GM15510 (cell line): Measurements from ENCODE around the gene PRR5.

Experiments used
- POLR2A ChIP-seq: IDR thresholded peaks from 3 replicates; pipeline ENCODE4 v1.6.1; 2011; ENCODE audit warnings: borderline replicate concordance; ENCODE audit not compliant: insufficient read length; ENCODE audit errors: extremely low read depth

PRR5 gene

DNA sequence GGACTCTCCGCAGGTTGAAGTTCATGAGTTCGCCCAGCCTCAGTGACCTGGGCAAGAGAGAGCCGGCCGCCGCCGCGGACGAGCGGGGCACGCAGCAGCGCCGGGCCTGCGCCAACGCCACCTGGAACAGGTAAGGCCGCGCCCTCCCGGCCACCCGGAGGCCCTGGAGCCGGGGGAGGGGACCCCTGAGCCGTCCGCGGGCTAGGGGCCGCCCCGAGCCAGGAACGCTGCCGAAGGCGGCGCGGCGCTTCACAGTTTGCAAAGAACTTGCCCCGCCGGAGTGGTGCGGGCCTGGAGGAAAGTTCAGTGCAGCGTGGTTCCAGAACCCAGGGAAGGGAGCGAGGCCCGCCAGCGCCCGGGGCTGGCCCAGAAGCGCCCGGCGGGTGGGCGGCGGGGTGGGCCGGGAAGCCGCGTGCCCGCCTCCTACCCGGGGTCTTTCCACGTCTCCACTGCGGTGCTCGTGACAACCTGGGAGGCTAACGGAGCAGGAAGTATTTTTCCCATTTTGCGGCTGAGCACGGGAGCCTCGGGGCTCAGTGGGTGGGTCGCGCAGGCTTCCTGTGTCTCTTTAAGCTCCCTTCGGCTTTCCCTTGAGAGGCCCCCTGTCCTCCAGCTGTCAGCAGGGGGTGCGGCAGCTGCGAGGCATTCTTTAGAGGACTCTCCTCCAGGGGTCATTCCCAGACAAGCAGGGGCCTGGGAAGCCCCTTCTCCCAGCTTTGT is 635 bp downstream of the PRR5 start:
- TF ChIP-seq POLR2A, result no peak

DNA sequence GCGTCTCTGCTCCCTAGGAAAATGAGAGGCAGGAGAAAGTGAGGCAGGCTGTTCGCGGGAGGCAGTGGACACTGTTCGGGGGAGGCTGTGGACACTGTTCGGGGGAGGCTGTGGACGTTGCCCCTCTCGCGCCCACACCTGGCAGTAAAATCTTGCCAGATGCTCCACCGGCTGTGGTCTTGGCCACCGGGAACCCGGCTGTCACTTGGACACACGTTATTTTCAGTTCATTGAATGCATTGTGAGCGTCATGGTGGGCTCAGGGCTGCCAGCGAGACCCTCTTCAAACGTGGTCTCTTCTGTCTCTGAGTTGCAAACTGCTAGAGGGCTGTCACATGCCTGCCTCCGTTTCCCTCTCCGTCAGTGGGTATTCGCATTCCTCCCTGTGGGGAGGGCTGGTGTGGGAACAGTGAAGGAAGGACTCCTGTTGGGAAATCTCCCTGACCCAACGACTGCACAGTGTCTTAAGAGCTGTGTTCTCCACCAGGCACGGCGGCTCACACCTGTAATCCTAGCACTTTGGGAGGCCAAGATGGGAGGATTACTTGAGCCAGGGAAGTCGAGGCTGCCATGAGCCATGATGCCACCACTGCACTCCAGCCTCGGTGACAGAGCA is 1.4 kb downstream of the PRR5 start:
- TF ChIP-seq POLR2A, result no peak

DNA sequence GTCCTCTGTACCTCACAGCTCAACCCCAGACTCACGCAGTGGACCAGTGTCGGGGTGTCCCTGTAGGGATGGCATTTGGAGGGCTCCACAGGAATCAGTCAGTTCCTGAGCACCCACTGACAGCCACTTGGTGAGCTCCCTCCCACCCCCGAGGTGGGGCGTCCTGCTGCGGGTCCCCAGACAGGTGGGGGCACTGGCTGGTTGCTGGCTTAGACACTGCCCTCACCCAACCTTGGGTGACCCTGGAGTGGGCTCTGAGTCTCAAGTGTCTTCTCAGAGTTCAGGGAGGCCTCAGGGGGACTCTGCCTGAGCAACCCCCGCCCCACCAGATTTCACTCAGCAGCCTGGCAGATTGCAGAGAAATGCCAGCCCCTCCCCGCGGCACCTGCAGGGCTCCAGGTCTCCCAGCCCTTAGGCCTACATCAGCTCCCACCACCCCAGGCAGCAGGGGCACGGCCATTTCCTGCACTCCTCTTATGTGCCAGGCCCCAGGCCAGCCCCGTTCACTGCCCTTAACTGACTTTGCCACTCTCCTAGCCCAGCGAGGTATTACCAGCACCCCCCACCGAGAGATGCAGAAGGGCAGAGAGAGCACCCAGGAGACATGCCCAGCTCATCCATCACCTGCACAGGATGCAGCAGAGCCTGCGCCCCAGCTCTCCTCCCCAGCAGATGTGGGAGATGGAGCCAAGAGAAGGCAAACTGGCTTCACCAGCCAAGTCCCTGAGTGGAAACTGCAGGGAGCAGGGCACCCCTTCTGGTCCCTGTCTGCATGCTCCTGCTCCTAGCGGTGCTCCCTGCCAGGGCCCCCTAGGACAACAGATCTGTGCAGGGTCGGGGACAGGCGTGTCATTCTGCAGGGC is 2.4 kb downstream of the PRR5 start:
- TF ChIP-seq POLR2A, result no peak

GRCh38 chr22:44705022-44705297 is 3.0 kb downstream of the PRR5 start:
- no peak for TF ChIP-seq POLR2A

- TF ChIP-seq POLR2A, result no peak
Observed at GRCh38 chr22:44706488-44706887, 4.5 kb downstream of the PRR5 start.

DNA sequence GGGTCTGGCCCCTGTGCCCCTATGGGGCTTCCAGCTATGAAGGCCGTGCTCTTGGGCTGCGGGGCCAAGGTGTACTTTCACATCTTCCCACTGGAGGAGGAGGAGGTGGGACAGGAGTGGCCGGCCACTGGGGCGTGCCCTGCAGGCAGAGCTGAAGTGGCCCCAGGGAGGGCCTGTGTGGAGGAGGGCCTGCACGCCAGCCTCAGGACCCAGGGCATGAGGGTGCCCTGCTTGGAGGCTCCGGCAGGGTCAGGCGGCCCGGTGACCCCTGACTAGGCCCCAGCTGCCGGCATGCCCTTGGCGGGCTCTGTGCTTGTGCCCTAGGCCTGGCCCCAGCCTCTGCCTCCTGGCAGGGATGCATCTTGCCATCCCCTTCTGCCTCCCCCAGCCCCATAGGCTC is 5.2 kb downstream of the PRR5 start:
- no peak for TF ChIP-seq POLR2A

- no peak for TF ChIP-seq POLR2A
Observed at GRCh38 chr22:44707752-44708151, 5.7 kb downstream of the PRR5 start.

DNA sequence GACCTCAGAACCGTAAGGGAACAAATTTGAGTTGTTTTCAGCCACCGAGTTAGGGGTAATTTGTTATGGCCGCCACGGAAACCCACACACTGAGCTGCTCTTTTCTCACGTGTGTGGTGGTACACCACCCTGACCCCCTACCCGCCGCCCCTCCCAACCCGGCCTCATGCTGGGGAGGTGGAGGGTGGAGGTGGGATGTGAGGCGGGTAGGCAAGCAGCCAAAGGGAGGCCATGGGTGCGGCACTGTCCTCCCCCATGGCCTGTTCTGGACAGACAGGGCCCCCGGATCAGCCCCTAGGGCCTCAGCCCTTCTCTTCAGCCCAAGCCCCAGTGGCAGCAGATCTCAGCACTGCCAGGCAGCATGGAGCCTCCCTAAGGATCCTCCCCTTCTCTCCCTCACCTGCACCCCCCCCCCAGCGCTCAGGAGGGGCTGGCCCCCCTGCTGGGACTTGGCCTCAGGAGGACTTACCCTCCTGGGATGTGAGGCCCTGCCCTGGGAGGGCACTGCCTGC is 7.9 kb downstream of the PRR5 start:
- TF ChIP-seq POLR2A, result no peak

- TF ChIP-seq POLR2A, result no peak
Observed at GRCh38 chr22:44710474-44711240, 8.7 kb downstream of the PRR5 start.

DNA sequence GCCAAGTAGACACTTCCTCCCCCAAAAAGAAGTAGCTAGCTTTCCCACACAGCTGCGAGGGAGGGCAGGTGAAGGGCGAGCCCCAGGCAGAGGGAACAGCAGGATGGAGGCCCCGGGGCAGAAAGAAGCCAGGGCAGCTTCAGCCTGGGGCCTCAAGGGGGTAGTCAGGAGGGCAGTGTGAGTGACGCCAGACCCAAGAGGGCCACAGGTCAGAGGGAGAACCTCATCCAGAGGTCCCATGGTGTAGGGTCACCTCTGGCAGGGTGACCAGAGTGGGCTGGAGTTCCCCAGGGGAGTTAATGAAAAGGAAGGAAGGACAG is 9.2 kb downstream of the PRR5 start:
- TF ChIP-seq POLR2A, result no peak

DNA sequence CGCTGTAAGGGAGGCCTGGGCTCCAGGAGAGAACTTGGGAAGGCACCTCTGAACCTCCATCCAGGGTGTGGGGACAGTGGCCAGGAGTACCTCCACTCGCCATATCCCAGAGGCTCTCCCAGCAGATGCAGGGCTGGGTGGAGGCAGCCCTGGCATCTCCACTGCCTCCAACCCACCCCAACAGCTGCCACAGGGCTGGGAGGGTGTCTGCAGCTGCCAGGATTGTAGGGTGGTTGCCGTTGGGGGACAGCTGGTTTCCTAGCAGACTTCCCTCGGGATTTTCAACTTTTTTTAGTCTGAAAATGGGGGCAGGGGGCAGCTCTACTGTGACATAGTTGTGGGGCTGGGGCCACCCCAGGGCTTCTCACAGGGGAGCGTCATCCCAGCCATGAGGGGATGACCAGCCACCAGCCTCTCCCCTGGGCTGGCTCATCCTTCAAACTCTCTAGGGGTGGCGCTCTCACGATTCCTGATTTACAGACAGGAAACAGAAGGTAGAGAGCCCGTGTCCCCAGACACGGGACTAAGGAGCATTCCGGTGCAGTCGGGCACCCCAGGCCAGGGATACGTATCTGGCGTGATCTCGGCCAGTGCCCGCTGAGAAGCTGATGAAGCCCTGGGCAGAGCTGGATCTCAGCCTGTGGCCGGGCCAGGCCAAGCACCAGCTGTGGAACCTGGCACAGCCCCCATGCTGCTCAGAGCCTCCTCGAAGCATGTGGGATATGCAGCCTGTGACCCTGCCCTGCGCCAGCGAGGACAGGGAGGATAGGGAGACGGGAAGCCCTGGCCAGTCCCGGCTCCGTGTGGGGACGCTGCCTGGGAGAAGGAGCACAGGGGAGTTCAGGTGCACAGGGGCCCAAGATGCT is 9.9 kb downstream of the PRR5 start:
- TF ChIP-seq POLR2A, result no peak

- TF ChIP-seq POLR2A, result no peak
Observed at GRCh38 chr22:44712962-44713361, 11.0 kb downstream of the PRR5 start.

DNA sequence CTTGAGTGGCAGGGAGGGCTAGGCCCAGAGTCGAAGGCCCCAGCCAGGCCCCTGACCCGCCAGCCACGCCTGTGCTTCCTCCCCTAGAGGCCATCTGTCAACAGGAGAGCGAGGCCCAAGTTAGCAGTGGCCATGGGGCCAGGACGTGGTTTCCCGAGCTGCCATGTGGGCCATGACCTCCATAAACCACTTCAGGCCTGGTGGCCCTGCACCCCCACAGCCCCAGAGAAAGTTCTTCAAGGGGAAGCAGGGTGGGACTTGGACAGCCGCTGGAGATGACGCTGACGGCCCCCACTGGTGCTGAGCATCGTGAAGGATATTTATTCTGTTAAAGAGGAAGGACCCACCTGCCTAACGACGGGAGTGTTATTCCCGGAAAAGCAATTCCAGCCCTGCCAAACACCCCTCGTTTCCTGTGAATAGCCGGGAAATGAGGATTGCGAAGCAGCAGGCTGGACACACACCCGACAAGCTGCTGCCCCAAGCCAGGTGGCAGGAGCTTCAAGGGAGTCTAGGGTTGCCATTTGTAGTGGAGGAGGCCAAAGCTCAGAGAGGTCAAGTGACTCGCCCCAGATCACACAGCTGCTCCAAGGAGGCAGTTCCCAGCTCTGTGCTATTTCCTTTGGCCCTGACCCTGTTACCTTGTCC is 12.8 kb downstream of the PRR5 start:
- TF ChIP-seq POLR2A, result no peak

DNA sequence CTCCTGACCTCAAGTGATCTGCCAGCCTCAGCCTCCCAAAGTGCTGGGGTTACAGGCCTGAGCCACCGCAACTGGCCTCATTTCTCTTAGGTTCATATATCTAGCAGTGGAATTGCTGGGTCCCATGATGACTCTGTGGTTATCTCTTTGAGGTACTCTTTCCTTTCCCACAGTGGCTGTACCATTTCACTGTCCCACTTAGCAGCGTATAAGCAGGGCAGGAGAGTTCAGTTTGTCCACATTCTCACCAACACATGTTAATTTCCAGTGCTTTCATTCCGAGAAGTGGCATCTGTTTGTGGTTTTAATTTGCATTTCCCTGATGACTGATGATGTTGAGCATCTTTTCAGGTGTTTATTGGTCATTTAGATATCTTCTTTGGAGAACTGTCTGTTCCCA is 16.4 kb downstream of the PRR5 start:
- no peak for TF ChIP-seq POLR2A

DNA sequence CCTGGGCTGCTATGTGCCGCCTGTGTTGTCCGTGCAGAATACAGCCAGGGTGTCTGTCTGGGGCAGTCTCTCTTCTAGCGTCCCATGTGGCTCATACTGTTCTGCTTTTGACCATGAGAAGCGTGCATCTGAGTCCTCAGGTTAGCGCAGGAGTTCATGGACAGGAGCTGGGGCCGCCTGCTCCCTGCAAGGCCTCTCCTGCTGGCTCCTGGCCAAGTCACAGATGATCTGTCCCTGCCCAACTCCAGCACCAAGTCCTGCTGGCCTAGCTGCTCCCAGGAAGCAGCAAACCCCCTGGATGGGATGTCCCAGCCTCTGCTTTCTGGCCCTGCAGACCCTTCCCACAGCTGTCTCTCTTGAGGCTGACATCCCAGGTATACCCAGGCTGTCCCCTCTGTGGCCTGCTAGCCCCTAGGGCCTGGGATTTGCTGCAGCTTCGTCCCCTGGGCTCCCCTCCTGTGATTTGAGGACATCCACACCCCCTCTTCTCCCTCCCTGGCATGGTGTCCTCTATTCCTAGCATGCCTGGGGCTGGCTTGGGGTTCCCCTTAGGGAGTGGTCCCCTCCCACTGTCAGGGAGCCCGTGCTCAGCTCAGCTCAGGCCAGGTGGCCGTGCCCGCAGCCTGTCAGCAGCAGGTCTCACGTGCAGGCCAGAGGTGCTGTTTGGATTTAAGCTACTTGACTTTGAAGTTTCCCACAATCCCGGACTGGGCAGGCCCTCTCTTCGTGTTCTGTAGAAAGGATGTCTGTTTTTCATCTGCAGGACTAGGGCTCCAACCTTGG is 17.8 kb downstream of the PRR5 start:
- no peak for TF ChIP-seq POLR2A
